ENCODE measurements around the gene DNAJC11.

DNAJC11 gene

DNA sequence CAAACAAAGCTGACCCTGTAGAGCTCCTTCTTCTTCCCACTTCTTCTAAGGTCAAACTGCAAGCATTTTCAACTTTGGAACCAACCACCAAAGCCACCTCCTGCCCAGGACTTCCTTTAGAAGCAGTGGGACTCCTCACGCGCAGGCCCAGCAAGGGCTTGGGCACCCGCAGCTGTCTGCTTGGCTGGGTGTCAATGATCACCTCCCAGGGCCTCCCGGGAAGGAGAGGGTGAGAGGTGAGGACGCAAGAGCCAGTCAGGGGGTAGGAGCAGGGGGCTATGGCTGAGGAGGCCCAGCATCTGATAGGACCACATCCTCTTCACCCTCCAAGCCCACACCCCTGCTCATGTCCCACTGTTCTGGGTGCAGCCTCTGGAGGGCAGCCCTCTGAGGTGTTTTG lies 109.2 kb downstream of the DNAJC11 start:
- Histone ChIP-seq H3K27me3 (ENCODE audit: control insufficient read depth, insufficient read depth, low read length, poor library complexity, severe bottlenecking) (no peaks in the 10 kb centered on the region), H3K4me3 (ENCODE audit: insufficient read depth, low read depth, low read length) (no peak overlapping the region), H3K4me1 (ENCODE audit: control insufficient read depth, insufficient read depth, low read length) (no peaks in the 10 kb centered on the region), H3K27ac (ENCODE audit: insufficient read depth, low read depth, low read length, poor library complexity, severe bottlenecking) (no peak overlapping the region), H3K9me3 (ENCODE audit: control insufficient read depth, low read length) (no peaks in the 10 kb centered on the region), H3K36me3 (ENCODE audit: control insufficient read depth, insufficient read depth, low read length) (peaks cover 17% of the 10 kb centered on the region)
- 71 to 84% methylated on average over 4 to 5 of the region's 5 CpGs for whole genome bisulfite sequencing, 2 experiments

DNA sequence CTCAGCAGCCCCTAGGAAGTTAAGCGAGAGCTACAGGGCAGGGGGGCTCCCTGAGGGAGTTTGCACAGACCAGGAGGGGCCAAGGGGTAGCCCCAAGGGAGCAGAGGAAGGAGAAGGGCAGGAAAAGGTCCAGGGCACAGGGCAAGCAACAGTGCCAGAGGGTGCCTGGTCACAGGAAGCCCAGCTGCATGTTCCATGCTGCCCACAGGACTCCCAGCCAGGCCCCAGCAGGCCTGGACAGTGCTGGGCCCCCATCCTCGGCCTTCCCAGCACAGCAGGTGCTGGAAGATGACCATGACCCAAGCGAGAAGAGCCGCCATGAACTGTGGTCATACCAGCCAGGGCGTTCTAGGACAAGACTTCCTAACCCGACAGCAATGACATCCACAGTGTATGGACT lies 110.0 kb downstream of the DNAJC11 start:
- H3K9me3 ChIP-seq (ENCODE audit: control insufficient read depth, low read length), result no peaks in the 10 kb centered on the region
- no peaks in the 10 kb centered on the region for H3K27me3 ChIP-seq (ENCODE audit: control insufficient read depth, insufficient read depth, low read length, poor library complexity, severe bottlenecking)
- peaks cover 20% of the 10 kb centered on the region for H3K36me3 ChIP-seq (ENCODE audit: control insufficient read depth, insufficient read depth, low read length)
- H3K4me1 ChIP-seq (ENCODE audit: control insufficient read depth, insufficient read depth, low read length), result no peaks in the 10 kb centered on the region
- 88 to 89% methylated on average over 6 of the region's 6 CpGs for WGBS, 2 experiments
- H3K27ac ChIP-seq (ENCODE audit: insufficient read depth, low read depth, low read length, poor library complexity, severe bottlenecking), result no peak overlapping the region
- H3K4me3 ChIP-seq (ENCODE audit: insufficient read depth, low read depth, low read length), result no peak overlapping the region

DNA sequence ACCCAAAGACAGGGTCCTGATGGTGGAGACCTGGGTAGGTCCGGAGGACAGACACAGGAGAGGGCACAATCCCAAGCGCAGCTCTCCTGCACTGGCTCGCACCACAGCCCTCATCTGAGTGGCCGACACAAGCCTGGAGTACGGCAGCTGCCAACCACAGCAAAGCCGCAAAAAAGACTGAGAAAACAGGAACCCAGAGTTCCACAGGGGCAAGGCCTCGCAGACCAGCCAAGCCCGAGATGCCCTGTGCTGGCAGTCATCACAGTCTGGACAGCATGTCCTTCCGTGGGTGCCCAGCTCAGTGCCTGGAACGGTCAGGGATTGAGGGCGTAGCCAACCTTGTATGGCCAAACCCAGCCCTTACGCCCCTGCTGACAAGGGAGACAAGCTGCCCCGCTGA lies 110.4 kb downstream of the DNAJC11 start:
- Histone ChIP-seq H3K27ac (ENCODE audit: insufficient read depth, low read depth, low read length, poor library complexity, severe bottlenecking) (no peak overlapping the region), H3K4me1 (ENCODE audit: control insufficient read depth, insufficient read depth, low read length) (no peaks in the 10 kb centered on the region), H3K36me3 (ENCODE audit: control insufficient read depth, insufficient read depth, low read length) (peaks cover 20% of the 10 kb centered on the region), H3K4me3 (ENCODE audit: insufficient read depth, low read depth, low read length) (no peak overlapping the region), H3K27me3 (ENCODE audit: control insufficient read depth, insufficient read depth, low read length, poor library complexity, severe bottlenecking) (no peaks in the 10 kb centered on the region), H3K9me3 (ENCODE audit: control insufficient read depth, low read length) (no peaks in the 10 kb centered on the region)
- 94% methylated on average over 13 of the region's 13 CpGs for WGBS, 2 experiments

DNA sequence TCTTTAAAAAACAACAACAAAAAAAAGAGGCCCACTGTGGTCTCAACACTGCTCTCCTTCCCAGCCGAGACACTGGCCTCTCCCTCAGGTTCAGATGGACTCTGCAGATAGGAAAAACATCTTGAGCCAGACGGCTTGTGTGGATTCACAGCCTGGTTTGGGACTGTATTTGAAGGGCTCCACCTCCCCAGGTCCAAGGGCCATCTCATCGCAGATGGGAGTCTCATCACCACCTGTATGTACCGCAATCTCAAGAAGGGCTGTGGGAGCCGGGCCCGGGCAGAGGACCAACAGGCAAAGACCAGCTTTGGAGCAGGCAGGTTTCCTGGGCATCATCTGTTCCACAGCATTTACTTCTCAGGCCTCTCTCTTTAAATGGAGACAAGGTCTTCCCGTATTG lies 111.6 kb downstream of the DNAJC11 start:
- no peaks in the 10 kb centered on the region for H3K4me1 ChIP-seq (ENCODE audit: control insufficient read depth, insufficient read depth, low read length)
- no peaks in the 10 kb centered on the region for H3K27me3 ChIP-seq (ENCODE audit: control insufficient read depth, insufficient read depth, low read length, poor library complexity, severe bottlenecking)
- H3K27ac ChIP-seq (ENCODE audit: insufficient read depth, low read depth, low read length, poor library complexity, severe bottlenecking), result no peak overlapping the region
- WGBS, 2 experiments, result 94 to 95% methylated on average over 7 of the region's 7 CpGs
- H3K4me3 ChIP-seq (ENCODE audit: insufficient read depth, low read depth, low read length), result no peak overlapping the region
- no peaks in the 10 kb centered on the region for H3K9me3 ChIP-seq (ENCODE audit: control insufficient read depth, low read length)
- H3K36me3 ChIP-seq (ENCODE audit: control insufficient read depth, insufficient read depth, low read length), result peaks cover 20% of the 10 kb centered on the region

DNA sequence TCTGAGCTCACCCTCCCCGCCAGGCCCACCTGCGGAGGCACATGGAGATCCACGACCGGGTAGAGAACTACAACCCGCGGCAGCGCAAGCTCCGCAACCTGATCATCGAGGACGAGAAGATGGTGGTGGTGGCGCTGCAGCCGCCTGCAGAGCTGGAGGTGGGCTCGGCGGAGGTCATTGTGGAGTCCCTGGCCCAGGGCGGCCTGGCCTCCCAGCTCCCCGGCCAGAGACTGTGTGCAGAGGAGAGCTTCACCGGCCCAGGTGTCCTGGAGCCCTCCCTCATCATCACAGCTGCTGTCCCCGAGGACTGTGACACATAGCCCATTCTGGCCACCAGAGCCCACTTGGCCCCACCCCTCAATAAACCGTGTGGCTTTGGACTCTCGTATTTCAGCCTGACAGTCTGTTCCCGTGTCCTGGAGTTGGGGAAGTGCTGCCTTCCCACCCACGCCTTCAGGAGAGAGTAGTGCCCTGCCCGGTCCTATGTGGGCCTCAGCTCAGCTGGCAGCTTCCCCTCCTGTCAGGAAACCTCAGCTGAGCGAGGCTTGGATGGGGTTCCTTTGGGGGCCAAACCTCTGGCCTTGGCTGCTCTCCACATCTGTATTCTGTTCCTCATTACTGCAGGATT lies 112.6 kb downstream of the DNAJC11 start:
- Histone ChIP-seq H3K4me1 (ENCODE audit: control insufficient read depth, insufficient read depth, low read length) (no peaks in the 10 kb centered on the region), H3K27me3 (ENCODE audit: control insufficient read depth, insufficient read depth, low read length, poor library complexity, severe bottlenecking) (no peaks in the 10 kb centered on the region), H3K27ac (ENCODE audit: insufficient read depth, low read depth, low read length, poor library complexity, severe bottlenecking) (no peak overlapping the region), H3K36me3 (ENCODE audit: control insufficient read depth, insufficient read depth, low read length) (peaks cover 20% of the 10 kb centered on the region), H3K9me3 (ENCODE audit: control insufficient read depth, low read length) (no peaks in the 10 kb centered on the region), H3K4me3 (ENCODE audit: insufficient read depth, low read depth, low read length) (no peak overlapping the region)
- WGBS, 2 experiments, result 93 to 95% methylated on average over 24 of the region's 24 CpGs

DNA sequence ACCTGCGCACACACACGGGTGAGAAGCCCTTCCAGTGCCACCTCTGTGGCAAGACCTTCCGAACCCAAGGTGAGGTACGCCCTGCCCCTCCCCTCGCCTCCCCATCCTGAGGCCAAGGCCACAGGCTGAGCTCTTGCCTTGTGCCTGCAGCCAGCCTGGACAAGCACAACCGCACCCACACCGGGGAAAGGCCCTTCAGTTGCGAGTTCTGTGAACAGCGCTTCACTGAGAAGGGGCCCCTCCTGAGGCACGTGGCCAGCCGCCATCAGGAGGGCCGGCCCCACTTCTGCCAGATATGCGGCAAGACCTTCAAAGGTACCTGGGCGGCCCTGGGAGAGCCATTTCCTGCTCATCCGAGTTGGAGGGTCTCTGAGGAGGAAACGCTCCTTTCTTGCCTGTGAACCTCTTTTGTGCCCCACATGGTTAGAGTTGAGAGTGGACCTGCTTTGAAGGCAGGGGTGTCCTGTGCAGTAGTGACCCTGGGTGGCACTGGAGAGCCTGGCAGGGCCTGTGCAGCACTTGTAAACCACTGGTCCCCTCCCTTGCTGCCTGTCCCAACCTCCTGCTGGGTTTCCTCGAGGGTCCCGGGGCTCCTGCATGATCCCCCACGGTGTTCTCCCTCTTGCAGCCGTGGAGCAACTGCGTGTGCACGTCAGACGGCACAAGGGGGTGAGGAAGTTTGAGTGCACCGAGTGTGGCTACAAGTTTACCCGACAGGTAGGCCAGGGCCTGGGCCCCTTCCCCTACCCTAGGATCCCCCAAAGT lies 113.3 kb downstream of the DNAJC11 start:
- H3K27me3 ChIP-seq (ENCODE audit: control insufficient read depth, insufficient read depth, low read length, poor library complexity, severe bottlenecking), result no peaks in the 10 kb centered on the region
- no peak overlapping the region for H3K4me3 ChIP-seq (ENCODE audit: insufficient read depth, low read depth, low read length)
- H3K36me3 ChIP-seq (ENCODE audit: control insufficient read depth, insufficient read depth, low read length), result peaks cover 18% of the 10 kb centered on the region
- H3K4me1 ChIP-seq (ENCODE audit: control insufficient read depth, insufficient read depth, low read length), result no peaks in the 10 kb centered on the region
- 93 to 95% methylated on average over 25 of the region's 25 CpGs for WGBS, 2 experiments
- no peak overlapping the region for H3K27ac ChIP-seq (ENCODE audit: insufficient read depth, low read depth, low read length, poor library complexity, severe bottlenecking)
- no peaks in the 10 kb centered on the region for H3K9me3 ChIP-seq (ENCODE audit: control insufficient read depth, low read length)

DNA sequence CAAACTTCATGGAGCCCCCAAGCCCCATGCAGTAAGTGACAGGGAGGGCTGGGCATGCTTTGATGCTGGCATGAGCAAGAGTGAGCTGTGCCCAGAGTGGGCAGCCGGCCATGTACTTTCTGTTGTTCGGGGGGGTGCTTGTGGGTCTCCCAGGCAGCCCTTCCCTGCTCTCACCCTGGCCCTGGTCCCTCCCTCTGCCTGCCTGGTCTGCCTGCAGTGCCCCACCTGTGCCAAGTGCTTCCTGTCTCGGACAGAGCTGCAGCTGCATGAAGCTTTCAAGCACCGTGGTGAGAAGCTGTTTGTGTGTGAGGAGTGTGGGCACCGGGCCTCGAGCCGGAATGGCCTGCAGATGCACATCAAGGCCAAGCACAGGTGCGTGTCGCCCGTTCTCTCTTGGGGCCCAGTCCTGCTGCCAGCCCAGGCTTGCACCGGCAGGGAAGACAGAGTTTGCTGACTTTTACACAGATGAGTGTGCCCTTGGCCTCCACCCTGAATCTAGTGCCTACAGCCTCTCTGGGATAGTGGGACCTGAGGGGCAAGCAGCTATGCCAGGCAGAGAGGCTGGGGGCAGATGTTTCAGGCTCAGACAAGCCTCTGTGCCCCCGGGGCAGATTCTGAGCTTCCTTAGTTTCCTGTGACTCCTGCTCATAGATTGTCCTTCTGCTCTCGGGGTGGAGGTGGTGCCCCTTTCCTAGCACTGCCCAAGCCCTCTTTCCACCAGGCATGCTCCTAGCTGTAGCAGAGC lies 114.2 kb downstream of the DNAJC11 start:
- Histone ChIP-seq H3K4me3 (ENCODE audit: insufficient read depth, low read depth, low read length) (no peak overlapping the region), H3K27me3 (ENCODE audit: control insufficient read depth, insufficient read depth, low read length, poor library complexity, severe bottlenecking) (no peaks in the 10 kb centered on the region), H3K4me1 (ENCODE audit: control insufficient read depth, insufficient read depth, low read length) (no peaks in the 10 kb centered on the region), H3K27ac (ENCODE audit: insufficient read depth, low read depth, low read length, poor library complexity, severe bottlenecking) (no peak overlapping the region), H3K36me3 (ENCODE audit: control insufficient read depth, insufficient read depth, low read length) (peaks cover 18% of the 10 kb centered on the region), H3K9me3 (ENCODE audit: control insufficient read depth, low read length) (no peaks in the 10 kb centered on the region)
- 94 to 96% methylated on average over 13 of the region's 13 CpGs for WGBS, 2 experiments

DNA sequence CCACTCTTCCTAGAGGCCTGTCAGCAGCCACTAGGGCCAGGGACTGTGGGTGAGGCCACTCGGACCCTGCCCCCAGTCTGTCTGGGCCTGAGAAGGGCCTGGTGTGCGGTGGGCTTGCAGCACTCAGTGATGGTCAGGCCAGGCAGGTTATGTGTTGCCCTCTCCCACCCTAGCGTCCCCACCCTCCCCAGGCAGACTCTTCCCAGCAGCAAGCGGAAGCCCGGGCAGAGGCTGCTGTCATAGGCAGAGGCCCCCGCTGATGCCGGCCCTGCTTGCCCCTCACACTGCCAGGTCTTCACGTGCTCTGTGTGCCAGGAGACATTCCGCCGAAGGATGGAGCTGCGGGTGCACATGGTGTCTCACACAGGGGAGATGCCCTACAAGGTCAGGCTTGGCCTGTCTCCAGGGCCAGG lies 115.2 kb downstream of the DNAJC11 start:
- 94 to 95% methylated on average over 11 of the region's 11 CpGs for WGBS, 2 experiments
- H3K27ac ChIP-seq (ENCODE audit: insufficient read depth, low read depth, low read length, poor library complexity, severe bottlenecking), result no peak overlapping the region
- H3K9me3 ChIP-seq (ENCODE audit: control insufficient read depth, low read length), result no peaks in the 10 kb centered on the region
- no peak overlapping the region for H3K4me3 ChIP-seq (ENCODE audit: insufficient read depth, low read depth, low read length)
- H3K27me3 ChIP-seq (ENCODE audit: control insufficient read depth, insufficient read depth, low read length, poor library complexity, severe bottlenecking), result no peaks in the 10 kb centered on the region
- no peaks in the 10 kb centered on the region for H3K4me1 ChIP-seq (ENCODE audit: control insufficient read depth, insufficient read depth, low read length)
- H3K36me3 ChIP-seq (ENCODE audit: control insufficient read depth, insufficient read depth, low read length), result peaks cover 18% of the 10 kb centered on the region

DNA sequence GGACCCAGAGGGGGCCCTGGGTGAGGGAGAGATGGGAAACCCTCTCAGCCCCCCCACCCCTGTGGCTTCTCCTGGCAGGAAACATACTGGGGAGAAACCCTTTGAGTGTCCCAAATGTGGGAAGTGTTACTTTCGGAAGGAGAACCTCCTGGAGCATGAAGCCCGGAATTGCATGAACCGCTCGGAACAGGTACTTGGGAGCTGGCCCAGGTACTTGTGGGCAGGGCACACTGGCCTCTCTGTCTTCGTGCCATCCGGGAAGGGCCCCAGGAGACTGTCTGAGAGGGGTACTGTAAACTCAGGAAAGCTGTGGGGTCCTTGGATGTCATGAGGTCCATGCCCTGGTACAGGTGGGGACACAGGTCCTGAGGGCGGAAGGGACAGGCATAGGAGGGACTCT lies 115.8 kb downstream of the DNAJC11 start:
- Histone ChIP-seq H3K9me3 (ENCODE audit: control insufficient read depth, low read length) (no peaks in the 10 kb centered on the region), H3K4me1 (ENCODE audit: control insufficient read depth, insufficient read depth, low read length) (peaks cover 2% of the 10 kb centered on the region), H3K27me3 (ENCODE audit: control insufficient read depth, insufficient read depth, low read length, poor library complexity, severe bottlenecking) (no peaks in the 10 kb centered on the region), H3K36me3 (ENCODE audit: control insufficient read depth, insufficient read depth, low read length) (peaks cover 18% of the 10 kb centered on the region), H3K27ac (ENCODE audit: insufficient read depth, low read depth, low read length, poor library complexity, severe bottlenecking) (no peak overlapping the region), H3K4me3 (ENCODE audit: insufficient read depth, low read depth, low read length) (no peak overlapping the region)
- WGBS, 2 experiments, result 92% methylated on average over 7 of the region's 7 CpGs

DNA sequence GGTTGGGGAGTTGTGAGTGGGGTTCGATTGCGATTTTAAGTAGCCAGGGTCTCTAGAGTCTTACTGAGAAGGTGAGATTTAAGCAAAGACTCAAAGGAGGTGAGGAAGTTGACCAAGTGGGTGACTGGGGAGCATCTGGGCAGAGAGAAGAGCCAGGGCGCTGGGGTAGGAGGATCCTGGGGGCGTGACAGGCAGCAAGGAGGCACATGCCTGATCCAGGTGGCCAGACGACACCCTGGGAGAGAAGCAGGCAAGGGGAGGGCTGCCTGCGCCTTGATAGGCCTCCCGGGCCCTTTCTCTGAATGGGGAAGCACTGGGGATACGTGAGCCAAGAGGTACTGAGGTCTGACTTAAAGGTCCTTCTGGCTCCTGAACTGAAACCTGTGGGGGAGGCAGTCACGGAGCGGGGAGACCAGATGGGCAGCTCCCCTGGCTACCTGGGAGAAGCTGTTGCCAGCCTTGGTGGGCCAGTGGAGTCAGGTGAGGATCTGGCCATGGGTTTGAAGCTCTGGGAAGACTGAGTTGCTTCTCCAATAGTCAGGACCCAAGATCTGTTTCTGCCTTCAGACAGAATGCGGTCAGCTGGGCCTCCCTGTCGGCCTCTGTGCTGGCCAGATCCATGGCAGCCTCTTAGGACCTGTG lies 116.4 kb downstream of the DNAJC11 start:
- Histone ChIP-seq H3K27ac (ENCODE audit: insufficient read depth, low read depth, low read length, poor library complexity, severe bottlenecking) (no peak overlapping the region), H3K36me3 (ENCODE audit: control insufficient read depth, insufficient read depth, low read length) (peaks cover 16% of the 10 kb centered on the region), H3K9me3 (ENCODE audit: control insufficient read depth, low read length) (no peaks in the 10 kb centered on the region), H3K4me3 (ENCODE audit: insufficient read depth, low read depth, low read length) (no peak overlapping the region), H3K4me1 (ENCODE audit: control insufficient read depth, insufficient read depth, low read length) (peaks cover 9% of the 10 kb centered on the region), H3K27me3 (ENCODE audit: control insufficient read depth, insufficient read depth, low read length, poor library complexity, severe bottlenecking) (no peaks in the 10 kb centered on the region)
- 88 to 89% methylated on average over 12 of the region's 12 CpGs for WGBS, 2 experiments
